ENCODE results near the gene TEX44. TPM values are rescaled to one million over a fixed set of nuclear protein-coding genes. Genes with fewer than 3 reads are reported as not detected.

Gene TEX44
- total RNA-seq, 1 experiment from 2014 or later, result not detected

- Histone ChIP-seq H3K4me3 (replicated peaks in 1 of 2; ENCODE audit: low read depth in 1 of 2, low read length in 2 of 2) (no peak overlapping the region), H3K9me3 (ENCODE audit: control insufficient read depth in 1 of 2, insufficient read depth in 1 of 2, low read depth in 1 of 2, low read length in 2 of 2) (peaks cover 0 to 7% of the 10 kb centered on the region in 2 experiments; a peak in 1 of 4 replicates), H3K9me2 (ENCODE audit: insufficient read depth) (no peaks in the 10 kb centered on the region), H3K79me2 (ENCODE audit: insufficient read depth, low read length) (no peaks in the 10 kb centered on the region), H3K4me1 (ENCODE audit: control insufficient read depth in 1 of 2, insufficient read depth in 2 of 2, low read length in 2 of 2) (no peaks in the 10 kb centered on the region), H3K4me2 (ENCODE audit: low read length) (no peak overlapping the region), H2AFZ (ENCODE audit: low read depth, low read length, poor library complexity, severe bottlenecking) (no peak overlapping the region), H3K36me3 (ENCODE audit: control insufficient read depth in 1 of 2, insufficient read depth in 2 of 2, low read length in 2 of 2) (no peaks in the 10 kb centered on the region), H4K20me1 (ENCODE audit: insufficient read depth) (no peaks in the 10 kb centered on the region), H3K27me3 (ENCODE audit: insufficient read depth, low read length) (no peaks in the 10 kb centered on the region), H3K27ac (ENCODE audit: low read depth, low read length) (no peak overlapping the region), H3K9ac (ENCODE audit: low read length) (no peak overlapping the region)
- POLR2A ChIA-PET, result interaction anchor here (0.7 kb wide), 1 partner anchor 54 kb away, joined by 3 read pairs; no protein-coding TSS in a partner anchor
- CTCF ChIA-PET, result no interaction called here
- no TSS peak for BruUV-seq (replicated peaks)
- intact Hi-C loops (cut with micrococcal nuclease), result no loop called here
- DNase-seq (ENCODE audit: low read depth, low spot score), result no peak
- RAD21 ChIA-PET (ENCODE audit: low non-redundant PET in 1 of 2, low total read pairs in 2 of 2, uncharacterized antibody in 2 of 2, unreplicated experiment in 2 of 2), result no interaction called here
- ATAC-seq, result no peak
- TF ChIP-seq EZH2 (IDR thresholded peaks at IDR 0.05) (no peak), SRF (IDR thresholded peaks at IDR 0.05; ENCODE audit: low read depth) (no peak), EZH2phosphoT487 (IDR thresholded peaks at IDR 0.05; ENCODE audit: borderline replicate concordance) (no peak), ZNF274 (IDR thresholded peaks at IDR 0.05; ENCODE audit: low read depth, low read length) (no peak), POLR2AphosphoS5 (IDR thresholded peaks at IDR 0.05; ENCODE audit: low read depth, low read length) (no peak), POLR2A (IDR thresholded peaks at IDR 0.05; ENCODE audit: borderline replicate concordance, extremely low read depth, insufficient read depth, insufficient read length) (no peak), ELF1 (IDR thresholded peaks at IDR 0.05; ENCODE audit: borderline replicate concordance, low read depth) (no peak), ZFX (IDR thresholded peaks at IDR 0.05) (no peak), RAD21 (IDR thresholded peaks at IDR 0.05; ENCODE audit: low read depth) (no peak), SIN3A (IDR thresholded peaks at IDR 0.05; ENCODE audit: low read depth) (no peak), ZBTB33 (IDR thresholded peaks at IDR 0.05; ENCODE audit: extremely low read depth, insufficient replicate concordance, low read length) (no peak), YY1 (IDR thresholded peaks at IDR 0.05; ENCODE audit: extremely low read depth, insufficient replicate concordance, low read depth, low read length) (no peak), TCF7L2 (IDR thresholded peaks at IDR 0.05; ENCODE audit: borderline replicate concordance, extremely low read depth, insufficient read depth, insufficient read length) (no peak), JUND (IDR thresholded peaks at IDR 0.05) (no peak)
- TF ChIP-seq, protein P1, sequence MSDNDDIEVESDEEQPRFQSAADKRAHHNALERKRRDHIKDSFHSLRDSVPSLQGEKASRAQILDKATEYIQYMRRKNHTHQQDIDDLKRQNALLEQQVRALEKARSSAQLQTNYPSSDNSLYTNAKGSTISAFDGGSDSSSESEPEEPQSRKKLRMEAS (IDR thresholded peaks at IDR 0.05), result no peak
These were observed 47.4 kb upstream of the TEX44 start for GRCh38 chr2:231545105-231545902.
